SU-DHL-6 (cell line): ENCODE measurements around the gene ARMC10.

ENCODE experiments used
- H2AFZ ChIP-seq: fragments of 200-600 bp; sonication (generic); 2 replicates; pipeline ENCODE4 v1.6.1; 2014; ENCODE audit warnings: low read depth, mild to moderate bottlenecking, moderate library complexity, mixed read lengths, antibody characterized with exemption, low read length; ENCODE audit not compliant: severe bottlenecking
- H3F3A ChIP-seq: fragments of 200-600 bp; shearing (Covaris generic); 2 replicates; pipeline ENCODE4 v1.6.0; 2016; ENCODE audit warnings: antibody characterized with exemption, mild to moderate bottlenecking; ENCODE audit not compliant: insufficient read depth
- H3K27ac ChIP-seq: fragments of 200-600 bp; sonication (generic); 2 replicates; pipeline ENCODE4 v1.5.1; 2016; ENCODE audit warnings: low read depth, mild to moderate bottlenecking, low read length, moderate library complexity, mixed read lengths
- H3K27me3 ChIP-seq: fragments of 200-600 bp; sonication (generic), shearing (Covaris generic); 2 replicates; pipeline ENCODE4 v1.6.0; 2014; ENCODE audit warnings: mild to moderate bottlenecking, low read length
- H3K36me3 ChIP-seq: fragments of 200-600 bp; sonication (generic); 2 replicates; pipeline ENCODE4 v1.6.1; 2014; ENCODE audit warnings: mild to moderate bottlenecking, low read length, mixed read lengths
- H3K4me2 ChIP-seq: fragments of 300-600, 200-600 bp; shearing (Covaris generic), sonication (generic); 2 replicates; pipeline ENCODE4 v1.6.0; 2014; ENCODE audit warnings: low read length, low read depth, mild to moderate bottlenecking; ENCODE audit not compliant: poor library complexity, severe bottlenecking
- H3K4me3 ChIP-seq: fragments of 200-600 bp; sonication (generic); 2 replicates; pipeline ENCODE4 v1.5.1; 2014; ENCODE audit warnings: antibody characterized with exemption, low read length, mild to moderate bottlenecking, mixed read lengths; ENCODE audit not compliant: insufficient read depth, poor library complexity, severe bottlenecking
- H3K79me2 ChIP-seq: fragments of 200-600 bp; sonication (generic); 2 replicates; pipeline ENCODE4 v1.6.1; 2014; ENCODE audit warnings: mild to moderate bottlenecking, low read length, moderate library complexity; ENCODE audit not compliant: insufficient read depth
- H3K9ac ChIP-seq: fragments of 200-600 bp; sonication (generic); 2 replicates; pipeline ENCODE4 v1.7.0; 2014; ENCODE audit warnings: mild to moderate bottlenecking, low read length
- H3K9me2 ChIP-seq: fragments of 200-600 bp; sonication (generic); replicated peaks from 2 replicates; pipeline ENCODE4 v1.6.1; 2014; ENCODE audit warnings: low read length; ENCODE audit not compliant: insufficient read depth
- H3K9me3 ChIP-seq: fragments of 200-600 bp; sonication (generic); 2 replicates; pipeline ENCODE4 v1.6.1; 2014; ENCODE audit warnings: low read length, mixed read lengths; ENCODE audit not compliant: insufficient read depth
- H4K20me1 ChIP-seq: fragments of 200-600 bp; sonication (generic); 2 replicates; pipeline ENCODE4 v1.6.1; 2014; ENCODE audit warnings: low read depth, mild to moderate bottlenecking, antibody characterized with exemption, low read length, moderate library complexity, mixed read lengths
- EZH2phosphoT487 ChIP-seq: fragments of 200-600 bp; sonication (generic), shearing (Covaris generic); conservative IDR thresholded peaks from 2 replicates; pipeline ENCODE4 v1.6.1; 2018; ENCODE audit warnings: mild to moderate bottlenecking, antibody characterized with exemption, low read length, moderate library complexity, mixed read lengths
- TF ChIP-seq, protein P1 (sequence below): fragments of 200-600 bp; sonication (generic); IDR thresholded peaks from one replicate; pipeline ENCODE4 v1.5.1; 2017; ENCODE audit warnings: antibody characterized with exemption, mild to moderate bottlenecking, low read length, moderate library complexity; ENCODE audit not compliant: insufficient read depth, poor library complexity, severe bottlenecking

ARMC10 gene

DNA sequence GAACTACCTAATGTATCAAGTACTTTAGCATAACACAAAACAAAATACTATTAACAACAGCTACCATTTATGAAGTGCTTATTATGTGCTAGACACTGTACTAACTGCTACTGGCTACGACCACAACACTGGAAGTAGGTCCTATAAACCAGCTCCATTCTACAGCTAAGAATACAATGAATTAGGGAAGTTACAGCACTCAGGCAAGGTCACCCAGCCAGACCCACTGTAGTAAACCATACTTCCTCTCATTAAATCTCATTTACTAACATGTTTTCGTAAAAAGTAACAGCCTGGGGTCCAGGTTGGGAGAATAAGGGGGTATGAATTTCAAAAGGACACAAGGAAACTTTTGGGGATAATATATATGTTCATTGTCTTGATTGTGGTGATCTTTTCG lies 48.6 kb downstream of the ARMC10 start:
- Histone ChIP-seq H4K20me1 (no peaks in the 10 kb centered on the region), H3K9me2 (no peaks in the 10 kb centered on the region), H3K36me3 (peaks cover 4% of the 10 kb centered on the region), H2AFZ (no peak overlapping the region), H3K4me2 (no peak overlapping the region), H3K9ac (no peak overlapping the region), H3K4me3 (no peak overlapping the region), H3K27me3 (no peaks in the 10 kb centered on the region), H3K9me3 (no peaks in the 10 kb centered on the region), H3K27ac (no peak overlapping the region), H3F3A (no peaks in the 10 kb centered on the region), H3K79me2 (no peaks in the 10 kb centered on the region)
- TF ChIP-seq EZH2phosphoT487, result no peak
- TF ChIP-seq, protein P1, sequence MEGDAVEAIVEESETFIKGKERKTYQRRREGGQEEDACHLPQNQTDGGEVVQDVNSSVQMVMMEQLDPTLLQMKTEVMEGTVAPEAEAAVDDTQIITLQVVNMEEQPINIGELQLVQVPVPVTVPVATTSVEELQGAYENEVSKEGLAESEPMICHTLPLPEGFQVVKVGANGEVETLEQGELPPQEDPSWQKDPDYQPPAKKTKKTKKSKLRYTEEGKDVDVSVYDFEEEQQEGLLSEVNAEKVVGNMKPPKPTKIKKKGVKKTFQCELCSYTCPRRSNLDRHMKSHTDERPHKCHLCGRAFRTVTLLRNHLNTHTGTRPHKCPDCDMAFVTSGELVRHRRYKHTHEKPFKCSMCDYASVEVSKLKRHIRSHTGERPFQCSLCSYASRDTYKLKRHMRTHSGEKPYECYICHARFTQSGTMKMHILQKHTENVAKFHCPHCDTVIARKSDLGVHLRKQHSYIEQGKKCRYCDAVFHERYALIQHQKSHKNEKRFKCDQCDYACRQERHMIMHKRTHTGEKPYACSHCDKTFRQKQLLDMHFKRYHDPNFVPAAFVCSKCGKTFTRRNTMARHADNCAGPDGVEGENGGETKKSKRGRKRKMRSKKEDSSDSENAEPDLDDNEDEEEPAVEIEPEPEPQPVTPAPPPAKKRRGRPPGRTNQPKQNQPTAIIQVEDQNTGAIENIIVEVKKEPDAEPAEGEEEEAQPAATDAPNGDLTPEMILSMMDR, result no peak

DNA sequence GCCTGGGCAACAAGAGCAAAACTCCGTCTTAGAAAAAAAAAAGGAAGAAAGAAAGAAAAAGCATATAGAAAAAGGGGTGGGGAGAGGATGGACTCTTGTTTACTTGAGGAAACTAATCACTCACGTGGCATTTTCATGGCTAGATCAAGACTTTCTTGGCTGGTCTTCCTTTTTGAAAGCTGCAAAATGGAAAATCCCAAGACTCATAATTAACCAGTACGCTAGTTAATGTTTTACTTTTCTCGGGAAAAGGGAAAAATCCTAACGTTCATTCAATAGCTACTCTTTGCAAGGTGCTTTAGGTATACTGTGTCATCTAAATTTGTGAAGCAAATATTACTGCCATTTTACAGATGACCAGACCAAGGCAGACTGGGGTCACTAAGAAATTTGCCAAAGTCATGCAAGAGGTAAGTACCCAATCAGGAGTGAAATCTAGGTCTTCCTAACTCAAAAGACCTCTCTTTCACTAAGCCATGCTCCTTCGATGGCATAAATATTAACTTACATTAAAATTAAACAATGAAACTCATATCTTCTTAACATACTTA lies 49.6 kb downstream of the ARMC10 start:
- Histone ChIP-seq H3K79me2 (no peaks in the 10 kb centered on the region), H3K9me2 (no peaks in the 10 kb centered on the region), H3K36me3 (peaks cover 6% of the 10 kb centered on the region), H3K4me2 (no peak overlapping the region), H3F3A (no peaks in the 10 kb centered on the region), H3K9ac (no peak overlapping the region), H3K4me3 (no peak overlapping the region), H3K9me3 (no peaks in the 10 kb centered on the region), H4K20me1 (no peaks in the 10 kb centered on the region), H3K27me3 (no peaks in the 10 kb centered on the region), H2AFZ (no peak overlapping the region), H3K27ac (no peak overlapping the region)
- no peak for TF ChIP-seq EZH2phosphoT487
- TF ChIP-seq, protein P1, result no peak

DNA sequence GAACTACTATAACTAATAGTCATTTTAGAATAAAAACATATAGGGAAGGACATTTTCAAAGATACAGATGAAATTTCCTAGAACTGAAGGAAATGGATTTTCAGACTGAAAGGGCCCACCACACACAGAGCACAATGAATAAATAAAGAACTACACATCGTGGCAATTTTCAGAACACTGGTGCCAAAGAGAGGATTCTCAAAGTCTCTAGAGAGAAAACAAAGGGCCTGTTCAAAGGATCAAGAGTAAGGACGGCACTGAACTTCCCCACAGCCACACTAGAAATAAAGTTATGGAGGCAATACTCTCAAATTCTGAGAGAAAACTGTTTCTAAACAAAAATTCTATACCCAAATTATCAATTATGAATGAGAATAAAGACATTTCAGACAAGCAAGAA lies 52.1 kb downstream of the ARMC10 start:
- Histone ChIP-seq H3K9me2 (no peaks in the 10 kb centered on the region), H3K9me3 (no peaks in the 10 kb centered on the region), H3F3A (no peaks in the 10 kb centered on the region)

More for the DNA sequence above, 52.1 kb downstream of the ARMC10 start:
- Histone ChIP-seq H4K20me1 (no peaks in the 10 kb centered on the region), H3K9ac (no peak overlapping the region), H3K36me3 (peaks cover 6% of the 10 kb centered on the region), H3K4me3 (no peak overlapping the region), H3K27me3 (no peaks in the 10 kb centered on the region), H2AFZ (no peak overlapping the region), H3K79me2 (no peaks in the 10 kb centered on the region), H3K27ac (no peak overlapping the region), H3K4me2 (no peak overlapping the region)
- TF ChIP-seq EZH2phosphoT487, result no peak
- TF ChIP-seq, protein P1, result no peak
